ENCODE data around the gene CDK2AP2. TPM values are rescaled to one million over a fixed set of nuclear protein-coding genes. Genes with fewer than 3 reads are reported as not detected.
A peak's percentile ranks its signal among the peaks of the same experiment; 100 is the strongest.
"Not testable (repeated sequence)": the region's sequence is repeated elsewhere in the genome, so short reads cannot be mapped to it uniquely, and the experiment has no call there.

CDK2AP2 gene
- total RNA-seq, 1 donor from 2014 or later = 67.3 TPM

GRCh38 chr11:67528376-67528775 is 20.4 kb upstream of the CDK2AP2 start:
- intact Hi-C loops (cut with DNase I) = no loop called here
- ATAC-seq = no peak
- no peak for DNase-seq (ENCODE audit: missing footprints)

- intact Hi-C loops (cut with DNase I) = no loop called here
- DNase-seq (ENCODE audit: missing footprints) (no peak), ATAC-seq (no peak)
Observed at GRCh38 chr11:67525275-67525976, 17.5 kb upstream of the CDK2AP2 start.

- ATAC-seq (no peak), DNase-seq (ENCODE audit: missing footprints) (no peak)
- intact Hi-C loops (cut with DNase I) = no loop called here
Observed at GRCh38 chr11:67524480-67524808, 16.5 kb upstream of the CDK2AP2 start.

- no peak for ATAC-seq
- intact Hi-C loops (cut with DNase I) = no loop called here
- DNase-seq (ENCODE audit: missing footprints) = no peak
Observed at GRCh38 chr11:67523556-67524479, 15.9 kb upstream of the CDK2AP2 start.

- intact Hi-C loops (cut with DNase I) = no loop called here
Observed at GRCh38 chr11:67522844-67523555, 15.0 kb upstream of the CDK2AP2 start, which contains the start of gene CABP2. TSS of gene CABP2 (minus strand) at chr11:67523446. CDS start at chr11:67523326, 120 bp downstream.

GRCh38 chr11:67522338-67522737 is 14.4 kb upstream of the CDK2AP2 start:
- ATAC-seq (no peak), DNase-seq (ENCODE audit: missing footprints) (no peak)
- intact Hi-C loops (cut with DNase I) = no loop called here

More at GRCh38 chr11:67522844-67523555, 15.0 kb upstream of the CDK2AP2 start, which contains the start of gene CABP2:
- ATAC-seq (no peak), DNase-seq (ENCODE audit: missing footprints) (no peak)

- intact Hi-C loops (cut with DNase I) = no loop called here
- no peak for DNase-seq (ENCODE audit: missing footprints)
- ATAC-seq = no peak
Observed at GRCh38 chr11:67521924-67522323, 14.0 kb upstream of the CDK2AP2 start.

- DNase-seq (ENCODE audit: missing footprints) (no peak), ATAC-seq (no peak)
- intact Hi-C loops (cut with DNase I) = no loop called here
Observed at GRCh38 chr11:67520856-67521824, 13.2 kb upstream of the CDK2AP2 start.

- no peak for DNase-seq (ENCODE audit: missing footprints)
- intact Hi-C loops (cut with DNase I) = no loop called here
- ATAC-seq = no peak
Observed at GRCh38 chr11:67519726-67520125, 11.8 kb upstream of the CDK2AP2 start.

GRCh38 chr11:67517784-67518552 is 10.0 kb upstream of the CDK2AP2 start:
- ATAC-seq (no peak), DNase-seq (ENCODE audit: missing footprints) (no peak)
- intact Hi-C loops (cut with DNase I) = no loop called here

GRCh38 chr11:67516806-67517205 is 8.8 kb upstream of the CDK2AP2 start:
- ATAC-seq = no peak
- DNase-seq (ENCODE audit: missing footprints) = no peak
- intact Hi-C loops (cut with DNase I) = no loop called here

GRCh38 chr11:67514116-67514515 is 6.2 kb upstream of the CDK2AP2 start:
- intact Hi-C loops (cut with DNase I) = no loop called here
- no peak for ATAC-seq

GRCh38 chr11:67511558-67511957 is 3.6 kb upstream of the CDK2AP2 start:
- DNase-seq (ENCODE audit: missing footprints); intact Hi-C loops (cut with DNase I); ATAC-seq: not testable (repeated sequence)

More at GRCh38 chr11:67514116-67514515, 6.2 kb upstream of the CDK2AP2 start:
- no peak for DNase-seq (ENCODE audit: missing footprints)

- DNase-seq (ENCODE audit: missing footprints) (no peak), ATAC-seq (no peak)
- intact Hi-C loops (cut with DNase I) = no loop called here
Observed at GRCh38 chr11:67510023-67510345, 2.0 kb upstream of the CDK2AP2 start.

- intact Hi-C loops (cut with DNase I) = loop anchor here (5.0 kb wide), 2 partner anchors 99 to 156 kb away; partner anchors contain the start of genes NDUFV1 and POLD4
- ATAC-seq = peak; percentile 62
Observed at GRCh38 chr11:67508486-67509121, 642 bp upstream of the CDK2AP2 start.

GRCh38 chr11:67507242-67507863 is 609 bp downstream of the CDK2AP2 start:
- DNase-seq (ENCODE audit: missing footprints) (no peak), ATAC-seq (no peak)
- intact Hi-C loops (cut with DNase I) = loop anchor here (2.0 to 5.0 kb wide), 3 partner anchors 100 to 155 kb away; partner anchors contain the start of genes NDUFV1, POLD4 and RAD9A

More at GRCh38 chr11:67508486-67509121, 642 bp upstream of the CDK2AP2 start:
- DNase-seq (ENCODE audit: missing footprints) = peak; percentile 99
